Loucy (cell line): ENCODE results near the gene LECT2.

Experiments
- H2AFZ ChIP-seq: fragments of 200-600 bp; sonication (generic); 2 replicates; pipeline ENCODE4 v1.6.0; 2016; ENCODE audit warnings: antibody characterized with exemption, mild to moderate bottlenecking, low read length, moderate library complexity
- H3F3A ChIP-seq: fragments of 200-600 bp; 2 replicates; pipeline ENCODE4 v1.6.0; 2016; ENCODE audit warnings: antibody characterized with exemption, low read depth, mild to moderate bottlenecking
- H3K27me3 ChIP-seq: fragments of 200-600 bp; sonication (generic); 2 replicates; pipeline ENCODE4 v1.6.1; 2014; ENCODE audit warnings: low read length, mild to moderate bottlenecking; ENCODE audit not compliant: insufficient read depth, poor library complexity, severe bottlenecking
- H3K36me3 ChIP-seq: fragments of 200-600 bp; sonication (generic); 2 replicates; pipeline ENCODE4 v1.6.1; 2016; ENCODE audit warnings: low read length; ENCODE audit not compliant: insufficient read depth
- H3K4me1 ChIP-seq: fragments of 200-600 bp; sonication (generic); 2 replicates; pipeline ENCODE4 v1.5.1; 2014; ENCODE audit warnings: low read length, mild to moderate bottlenecking; ENCODE audit not compliant: insufficient read depth, poor library complexity, severe bottlenecking
- H3K4me2 ChIP-seq: fragments of 200-600 bp; sonication (generic); 2 replicates; pipeline ENCODE4 v1.6.0; 2014; ENCODE audit warnings: antibody characterized with exemption, low read length, low read depth, mild to moderate bottlenecking; ENCODE audit not compliant: poor library complexity, severe bottlenecking
- H3K4me3 ChIP-seq: fragments of 200-600 bp; sonication (generic); 2 replicates; pipeline ENCODE4 v1.5.1; 2014; ENCODE audit warnings: low read length, mild to moderate bottlenecking, mixed read lengths; ENCODE audit not compliant: poor library complexity, severe bottlenecking
- H3K79me2 ChIP-seq: fragments of 200-600 bp; sonication (generic); 2 replicates; pipeline ENCODE4 v1.6.1; 2014; ENCODE audit warnings: low read length; ENCODE audit not compliant: insufficient read depth
- H3K9ac ChIP-seq: fragments of 200-600 bp; sonication (generic); 2 replicates; pipeline ENCODE4 v1.6.0; 2014; ENCODE audit warnings: mild to moderate bottlenecking, low read depth, low read length, moderate library complexity; ENCODE audit not compliant: poor library complexity, severe bottlenecking
- H3K9me2 ChIP-seq: fragments of 200-600 bp; sonication (generic); replicated peaks from 2 replicates; pipeline ENCODE4 v1.6.1; 2016; ENCODE audit warnings: low read depth, low read length, mixed read lengths
- H3K9me3 ChIP-seq: fragments of 200-600 bp; sonication (generic); 2 replicates; pipeline ENCODE4 v1.6.1; 2014; ENCODE audit warnings: mild to moderate bottlenecking, antibody characterized with exemption, low read length, low read depth; ENCODE audit not compliant: insufficient read depth
- H4K20me1 ChIP-seq: fragments of 200-600 bp; sonication (generic); 2 replicates; pipeline ENCODE4 v1.6.0; 2014; ENCODE audit warnings: antibody characterized with exemption, low read length, mild to moderate bottlenecking; ENCODE audit not compliant: insufficient read depth, poor library complexity, severe bottlenecking
- CTCF ChIP-seq: fragments of 200-600 bp; sonication (generic); conservative IDR thresholded peaks from 2 replicates; pipeline ENCODE4 v1.5.1; 2014; ENCODE audit warnings: mild to moderate bottlenecking, antibody characterized with exemption, low read length
- EZH2phosphoT487 ChIP-seq: fragments of 200-600 bp; IDR thresholded peaks from 2 replicates; pipeline ENCODE4 v1.6.1; 2018; ENCODE audit warnings: antibody characterized with exemption, mild to moderate bottlenecking, moderate library complexity, borderline replicate concordance

The LECT2 gene

GRCh38 chr5:135954899-135955298, at the start of gene LECT2:
Gene LECT2, minus strand, starts transcription at chr5:135954983. Its CDS starts 150 bp downstream, at chr5:135954833.
- H3F3A ChIP-seq, result no peaks in the 10 kb centered on the region
- no peaks in the 10 kb centered on the region for H3K79me2 ChIP-seq
- no peaks in the 10 kb centered on the region for H4K20me1 ChIP-seq
- no peak within 1 kb of the TSS for H3K4me2 ChIP-seq
- TF ChIP-seq CTCF (no peak), EZH2phosphoT487 (no peak)
- no peak within 1 kb of the TSS for H3K4me3 ChIP-seq
- H2AFZ ChIP-seq, result no peak within 1 kb of the TSS
- H3K27me3 ChIP-seq, result peaks cover 30% of the 10 kb centered on the region
- H3K36me3 ChIP-seq, result no peaks in the 10 kb centered on the region
- H3K9me2 ChIP-seq, result no peaks in the 10 kb centered on the region
- no peak within 1 kb of the TSS for H3K9ac ChIP-seq
- peaks cover 6% of the 10 kb centered on the region for H3K4me1 ChIP-seq
- no peaks in the 10 kb centered on the region for H3K9me3 ChIP-seq

- no peaks in the 10 kb centered on the region for H3F3A ChIP-seq
- no peak overlapping the region for H3K9ac ChIP-seq
- H3K4me3 ChIP-seq, result no peak overlapping the region
- H3K9me2 ChIP-seq, result no peaks in the 10 kb centered on the region
- H3K9me3 ChIP-seq, result no peaks in the 10 kb centered on the region
- no peak overlapping the region for H3K4me2 ChIP-seq
- no peak overlapping the region for H2AFZ ChIP-seq
- no peak for TF ChIP-seq EZH2phosphoT487
- no peak for TF ChIP-seq CTCF
- no peaks in the 10 kb centered on the region for H3K4me1 ChIP-seq
- no peaks in the 10 kb centered on the region for H3K36me3 ChIP-seq
- no peaks in the 10 kb centered on the region for H4K20me1 ChIP-seq
- no peaks in the 10 kb centered on the region for H3K27me3 ChIP-seq
- no peaks in the 10 kb centered on the region for H3K79me2 ChIP-seq
Observed at GRCh38 chr5:136004436-136004835, 49.7 kb upstream of the LECT2 start.

GRCh38 chr5:136001466-136001981, 46.7 kb upstream of the LECT2 start:
- H3K4me1 ChIP-seq, result no peaks in the 10 kb centered on the region
- no peaks in the 10 kb centered on the region for H3F3A ChIP-seq
- H3K27me3 ChIP-seq, result peaks cover 5% of the 10 kb centered on the region
- no peaks in the 10 kb centered on the region for H3K36me3 ChIP-seq
- H3K9ac ChIP-seq, result no peak overlapping the region
- H3K4me2 ChIP-seq, result no peak overlapping the region
- no peaks in the 10 kb centered on the region for H3K9me3 ChIP-seq
- H4K20me1 ChIP-seq, result no peaks in the 10 kb centered on the region
- no peak overlapping the region for H3K4me3 ChIP-seq
- H3K9me2 ChIP-seq, result no peaks in the 10 kb centered on the region
- no peak for TF ChIP-seq CTCF
- TF ChIP-seq EZH2phosphoT487, result no peak
- H2AFZ ChIP-seq, result no peak overlapping the region
- H3K79me2 ChIP-seq, result no peaks in the 10 kb centered on the region
